GM06990 (cell line): ENCODE results near the gene DRAM1.

Experiments used
- DNase-seq: peaks from one replicate; pipeline ENCODE4 v3.0.0-alpha.2; 2011; ENCODE audit not compliant: insufficient read length; ENCODE audit errors: extremely low read depth
- H3K27me3 ChIP-seq: replicated peaks from 2 replicates; pipeline ENCODE4 v1.6.0; 2011; ENCODE audit warnings: low read length; ENCODE audit not compliant: control insufficient read depth, insufficient read depth
- H3K36me3 ChIP-seq: 2 replicates; pipeline ENCODE4 v1.5.1; 2011; ENCODE audit warnings: low read length; ENCODE audit not compliant: control insufficient read depth, insufficient read depth
- H3K4me3 ChIP-seq: replicated peaks from 2 replicates; pipeline ENCODE4 v1.5.1; 2011; ENCODE audit warnings: low read depth, mild to moderate bottlenecking, control low read depth, low read length
- CTCF ChIP-seq: IDR thresholded peaks from 2 replicates; pipeline ENCODE4 v1.5.1; 2011; ENCODE audit warnings: low read length, control low read depth, mild to moderate bottlenecking, inconsistent platforms; ENCODE audit not compliant: insufficient read depth, poor library complexity, severe bottlenecking

The DRAM1 gene

GRCh38 chr12:101889211-101889752 lies 11.9 kb downstream of the DRAM1 start:
- H3K4me3 ChIP-seq = no peak overlapping the region; the same call in 1 of the 2 replicates
- TF ChIP-seq CTCF = no peak
- no peak for DNase-seq

GRCh38 chr12:101891462-101891971 lies 14.1 kb downstream of the DRAM1 start:
- Histone ChIP-seq H3K36me3 (no peaks in the 10 kb centered on the region), H3K27me3 (no peaks in the 10 kb centered on the region), H3K4me3 (no peak overlapping the region)
- peak; percentile 38 for DNase-seq
- no peak for TF ChIP-seq CTCF

More at GRCh38 chr12:101889211-101889752, 11.9 kb downstream of the DRAM1 start:
- no peaks in the 10 kb centered on the region for H3K36me3 ChIP-seq
- no peaks in the 10 kb centered on the region for H3K27me3 ChIP-seq

- H3K36me3 ChIP-seq = no peaks in the 10 kb centered on the region
- no peak for TF ChIP-seq CTCF
- no peak overlapping the region for H3K4me3 ChIP-seq
- DNase-seq = no peak
- no peaks in the 10 kb centered on the region for H3K27me3 ChIP-seq
Measured at GRCh38 chr12:101892794-101893193, 15.4 kb downstream of the DRAM1 start.

GRCh38 chr12:101901777-101902176 lies 24.4 kb downstream of the DRAM1 start:
- TF ChIP-seq CTCF = no peak
- H3K36me3 ChIP-seq = peaks cover 9% of the 10 kb centered on the region
- DNase-seq = no peak
- H3K27me3 ChIP-seq = no peaks in the 10 kb centered on the region
- no peak overlapping the region for H3K4me3 ChIP-seq

GRCh38 chr12:101902641-101903040 lies 25.3 kb downstream of the DRAM1 start:
- TF ChIP-seq CTCF = no peak
- no peak for DNase-seq
- Histone ChIP-seq H3K4me3 (no peak overlapping the region), H3K36me3 (peaks cover 9% of the 10 kb centered on the region), H3K27me3 (no peaks in the 10 kb centered on the region)

GRCh38 chr12:101906226-101906625 lies 28.8 kb downstream of the DRAM1 start:
- no peak for TF ChIP-seq CTCF
- Histone ChIP-seq H3K27me3 (no peaks in the 10 kb centered on the region), H3K36me3 (peaks cover 5% of the 10 kb centered on the region), H3K4me3 (no peak overlapping the region)
- no peak for DNase-seq
